ENCODE data around the gene SMPDL3A. TPM values are rescaled to one million over a fixed set of nuclear protein-coding genes. Genes with fewer than 3 reads are reported as not detected.

SMPDL3A gene, protein sequence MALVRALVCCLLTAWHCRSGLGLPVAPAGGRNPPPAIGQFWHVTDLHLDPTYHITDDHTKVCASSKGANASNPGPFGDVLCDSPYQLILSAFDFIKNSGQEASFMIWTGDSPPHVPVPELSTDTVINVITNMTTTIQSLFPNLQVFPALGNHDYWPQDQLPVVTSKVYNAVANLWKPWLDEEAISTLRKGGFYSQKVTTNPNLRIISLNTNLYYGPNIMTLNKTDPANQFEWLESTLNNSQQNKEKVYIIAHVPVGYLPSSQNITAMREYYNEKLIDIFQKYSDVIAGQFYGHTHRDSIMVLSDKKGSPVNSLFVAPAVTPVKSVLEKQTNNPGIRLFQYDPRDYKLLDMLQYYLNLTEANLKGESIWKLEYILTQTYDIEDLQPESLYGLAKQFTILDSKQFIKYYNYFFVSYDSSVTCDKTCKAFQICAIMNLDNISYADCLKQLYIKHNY
- 19.6 and 52.6 TPM in 2 replicates for total RNA-seq

DNA sequence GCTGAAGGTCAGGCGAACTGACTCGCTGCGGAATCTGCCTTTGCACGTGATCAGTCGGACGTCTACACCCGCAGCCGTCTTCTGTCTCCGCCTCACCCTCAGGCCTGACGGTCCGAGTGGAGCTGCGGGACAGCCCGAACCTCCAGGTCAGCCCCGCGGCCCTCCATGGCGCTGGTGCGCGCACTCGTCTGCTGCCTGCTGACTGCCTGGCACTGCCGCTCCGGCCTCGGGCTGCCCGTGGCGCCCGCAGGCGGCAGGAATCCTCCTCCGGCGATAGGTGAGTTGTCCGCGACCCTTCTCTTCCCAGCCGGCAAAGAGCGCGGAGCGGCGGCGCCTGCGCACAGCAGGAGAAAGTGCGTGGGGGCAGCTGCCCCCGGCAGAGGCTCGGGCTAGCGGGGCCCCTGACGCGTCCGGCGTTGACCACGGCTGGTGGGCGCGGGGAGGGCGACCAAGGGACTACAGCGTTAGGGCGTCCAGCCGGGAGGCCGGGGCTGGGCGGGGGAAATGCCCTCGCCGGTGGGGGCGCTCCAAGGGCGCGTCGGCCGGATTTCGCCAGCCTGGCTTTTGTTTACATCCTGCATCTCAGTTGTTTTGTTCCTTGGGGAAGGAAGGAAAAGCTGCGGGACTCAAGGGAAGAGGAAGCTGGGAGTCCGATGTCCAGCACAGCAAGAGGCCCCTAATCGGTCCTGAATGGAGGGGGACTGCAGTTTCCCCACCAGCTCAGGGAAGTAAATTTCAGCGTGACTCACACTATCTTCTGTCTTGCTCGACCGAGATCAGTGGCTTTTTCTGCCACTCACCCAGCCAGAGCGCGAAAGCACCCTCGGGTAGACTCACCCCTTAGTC, at the start of gene SMPDL3A:
TSS of gene SMPDL3A (plus strand) at position 77 of the 846 bp plus-strand sequence. CDS start at position 166, 89 bp downstream.

DNA sequence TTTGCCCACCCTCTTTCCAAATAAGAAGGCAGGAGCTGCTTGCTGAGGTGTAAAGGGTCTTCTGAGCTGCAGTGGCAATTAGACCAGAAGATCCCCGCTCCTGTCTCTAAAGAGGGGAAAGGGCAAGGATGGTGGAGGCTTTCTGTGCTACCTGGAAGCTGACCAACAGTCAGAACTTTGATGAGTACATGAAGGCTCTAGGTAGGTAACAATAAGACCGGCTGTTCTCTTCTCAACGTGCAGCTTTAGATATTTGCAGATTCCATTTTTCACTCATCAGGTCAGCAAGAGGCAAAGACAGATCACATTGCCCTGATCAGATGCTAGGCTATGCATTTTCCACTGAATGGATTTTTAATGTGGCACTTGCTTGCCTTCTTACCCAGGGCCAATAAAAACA, 9.4 kb upstream of the SMPDL3A start, which contains the start of gene FABP7:
TSS of gene FABP7 (plus strand) at position 50 of the 400 bp plus-strand sequence. CDS start at position 129, 79 bp downstream.

Small RNA genes within 50 kb of the gene (small RNA-seq; reads per million reads assigned to genes)
- 0.12 reads per million for gene RN7SL564P

Other genes starting within 250 kb of the SMPDL3A start
- gene PKIB, start 178.9 kb upstream of the SMPDL3A start, total RNA-seq, result 1.4 and 2.4 TPM in 2 replicates
- gene FABP7, start 9.5 kb upstream of the SMPDL3A start, total RNA-seq, result not detected in 2 replicates
- 0.54 and 1.6 TPM in 2 replicates for gene CLVS2, start 207.0 kb downstream of the SMPDL3A start, total RNA-seq